ENCODE results near the gene XAB2. TPM values are rescaled to one million over a fixed set of nuclear protein-coding genes. Genes with fewer than 3 reads are reported as not detected.

XAB2 gene
- polyA plus RNA-seq (2012; ENCODE audit: insufficient read depth, insufficient read length), result 77.1 TPM

DNA sequence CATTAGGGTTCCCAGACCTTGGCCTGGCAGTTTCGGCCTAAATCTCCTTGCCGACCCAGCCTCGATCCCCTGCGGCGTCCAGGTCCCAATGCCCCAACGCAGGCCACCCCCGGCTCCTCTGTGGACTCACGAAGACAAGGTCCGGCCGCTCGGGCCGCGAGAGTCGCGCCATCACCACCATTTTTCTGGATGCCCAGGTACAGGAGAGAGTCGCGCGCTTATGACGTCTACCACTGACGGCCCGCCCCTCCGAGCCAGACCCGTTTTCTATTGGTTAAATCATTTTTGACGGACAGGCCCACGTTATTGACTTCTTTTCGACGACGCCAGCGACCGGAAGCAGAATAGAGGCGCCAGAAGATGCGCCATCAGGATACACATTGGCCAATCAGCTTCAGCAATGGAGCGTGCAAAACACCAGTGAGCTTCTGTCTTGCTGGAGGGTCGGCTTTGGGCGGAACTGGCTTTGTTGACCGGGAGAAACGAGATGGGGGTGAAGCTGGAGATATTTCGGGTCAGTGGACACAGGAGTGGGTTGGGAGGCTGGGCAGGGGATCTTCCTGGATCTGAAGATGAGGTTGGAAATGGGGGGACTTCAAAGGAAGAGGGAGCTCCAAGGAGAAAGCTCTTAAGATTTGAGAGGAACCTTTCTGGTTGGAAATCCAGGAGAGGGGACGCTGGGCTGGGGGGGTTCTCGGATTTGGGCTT lies at the start of gene XAB2, which contains the start of gene PET100:
TSS of gene XAB2 (minus strand) at position 199 of the 708 bp plus-strand sequence. CDS start at position 181, 18 bp downstream.
TSS of gene PET100 (plus strand) at position 447 of the 708 bp plus-strand sequence. CDS start at position 488, 41 bp downstream.
- peak within 1 kb of the TSS; percentile 84 for H3K4me3 ChIP-seq (ENCODE audit: low read length)
- DNase-seq (ENCODE audit: low read depth, low spot score), result peak; percentile 98

- no peak overlapping the region for H3K4me3 ChIP-seq (ENCODE audit: low read length)
- no peak for DNase-seq (ENCODE audit: low read depth, low spot score)
These were observed 48.4 kb upstream of the XAB2 start for GRCh38 chr19:7677669-7678311.

GRCh38 chr19:7676854-7677253 lies 47.5 kb upstream of the XAB2 start, which contains the start of gene MCEMP1:
MCEMP1 (plus strand) TSS chr19:7677090; CDS start chr19:7677121, 31 bp downstream.
- no peak for DNase-seq (ENCODE audit: low read depth, low spot score)

DNA sequence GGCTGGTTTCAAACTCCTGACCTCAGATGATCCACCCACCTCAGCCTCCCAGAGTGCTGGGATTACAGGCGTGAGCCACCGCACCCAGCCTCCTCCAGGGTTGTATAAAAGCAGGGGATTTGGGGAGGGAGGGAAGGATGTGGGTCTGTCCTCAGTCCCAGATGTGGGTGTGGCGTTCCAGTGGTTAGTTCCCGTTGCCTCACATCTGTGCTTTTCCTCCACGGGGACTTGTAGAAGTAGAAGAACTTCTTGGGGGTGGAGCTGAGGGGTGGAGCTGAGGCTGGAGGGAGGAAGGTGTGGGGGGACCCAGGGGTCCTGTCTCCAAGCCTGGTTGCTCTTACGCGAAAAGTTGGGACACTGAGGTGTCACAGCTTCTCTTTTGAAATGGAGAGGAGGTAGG lies 47.0 kb upstream of the XAB2 start:
- peak; percentile 73 for DNase-seq (ENCODE audit: low read depth, low spot score)
- peak overlapping the region; percentile 36 for H3K4me3 ChIP-seq (ENCODE audit: low read length)

More at GRCh38 chr19:7676854-7677253, 47.5 kb upstream of the XAB2 start, which contains the start of gene MCEMP1:
- peak within 1 kb of the TSS; percentile 36 for H3K4me3 ChIP-seq (ENCODE audit: low read length)

DNA sequence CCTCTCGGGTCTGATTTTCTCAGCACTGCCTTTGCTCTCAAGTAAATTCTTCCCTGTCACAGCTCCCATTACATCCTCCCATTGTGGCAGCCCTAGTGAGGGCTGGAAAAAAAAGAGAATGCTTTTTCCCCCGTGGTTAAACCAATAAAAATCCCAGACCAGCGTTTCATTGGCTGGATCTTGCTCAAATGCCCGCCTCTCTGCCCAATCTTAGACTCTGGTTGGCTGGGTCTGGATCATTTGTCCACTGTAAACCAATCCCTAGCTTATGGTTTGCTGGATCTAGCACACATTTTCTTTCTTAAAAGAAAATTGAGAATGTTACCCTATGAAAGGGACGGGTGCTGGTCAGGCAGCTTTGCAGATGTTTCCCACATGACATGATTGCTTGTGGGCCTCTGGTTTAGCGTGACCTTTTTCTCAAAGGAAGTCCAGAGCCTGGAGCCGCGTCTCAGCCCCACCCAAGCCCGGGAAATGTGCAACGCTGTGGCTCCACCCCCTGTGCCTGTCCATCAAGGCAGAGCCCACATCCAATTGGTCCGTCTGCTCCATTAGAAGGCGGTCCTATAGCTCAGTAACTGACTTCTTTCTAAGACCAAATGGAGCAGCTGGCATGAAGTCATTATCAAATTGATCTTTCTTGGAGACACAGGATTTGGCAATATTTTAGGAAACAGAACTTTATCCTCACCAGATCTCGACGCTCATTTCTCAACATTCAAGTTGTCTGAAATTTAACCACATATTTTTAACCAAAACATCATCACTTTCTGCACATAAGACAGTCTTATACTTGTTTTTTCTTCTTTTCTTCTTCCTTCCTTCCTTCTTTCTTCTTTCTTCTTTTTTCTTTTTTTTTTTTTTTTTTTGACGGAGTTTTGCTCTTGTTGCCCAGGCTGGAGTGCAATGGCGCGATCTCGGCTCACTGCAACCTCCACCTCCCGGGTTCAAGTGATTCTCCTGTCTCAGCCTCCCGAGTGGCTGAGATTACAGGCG lies 45.0 kb upstream of the XAB2 start:
- peak overlapping the region; percentile 42 for H3K4me3 ChIP-seq (ENCODE audit: low read length)
- peak; percentile 88 for DNase-seq (ENCODE audit: low read depth, low spot score)

DNA sequence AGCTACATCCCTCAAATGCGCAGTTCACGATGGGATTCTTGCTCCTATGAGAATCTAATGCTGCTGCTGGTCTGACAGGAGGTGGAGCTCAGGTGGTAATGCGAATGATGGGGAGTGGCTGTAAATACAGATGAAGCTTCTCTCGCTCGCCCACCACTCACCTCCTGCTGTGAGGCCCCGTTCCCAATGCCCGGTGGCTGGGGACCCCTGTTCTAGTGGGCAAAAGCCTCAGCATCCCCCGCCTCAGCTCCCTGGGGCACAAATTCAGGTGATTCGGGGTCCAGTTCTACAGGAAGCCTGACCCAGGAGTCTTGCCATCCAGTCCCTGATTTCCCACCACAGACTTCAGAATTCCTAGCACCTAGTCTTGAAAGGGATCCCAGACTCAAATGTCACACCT lies 43.2 kb upstream of the XAB2 start:
- no peak for DNase-seq (ENCODE audit: low read depth, low spot score)
- no peak overlapping the region for H3K4me3 ChIP-seq (ENCODE audit: low read length)

DNA sequence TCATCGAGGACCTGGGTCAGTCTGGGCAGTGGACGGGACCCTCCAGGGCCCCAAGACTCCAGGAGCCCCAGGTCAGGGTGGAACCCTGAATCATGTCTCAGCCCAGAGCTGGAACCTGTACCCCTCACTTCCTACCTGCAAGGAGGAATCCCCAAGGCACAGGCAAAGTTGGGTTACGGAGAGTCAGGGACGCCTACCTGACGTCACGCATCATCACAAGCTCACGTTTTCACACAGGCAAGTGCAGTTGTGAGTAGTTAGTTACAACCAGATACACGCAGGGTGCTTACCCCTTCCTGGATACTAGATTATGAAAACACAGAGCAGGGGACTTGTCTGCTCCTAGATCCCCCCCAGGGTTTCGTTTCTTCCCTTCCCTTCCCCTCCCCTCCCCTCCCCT lies 41.4 kb upstream of the XAB2 start:
- no peak for DNase-seq (ENCODE audit: low read depth, low spot score)
- H3K4me3 ChIP-seq (ENCODE audit: low read length), result no peak overlapping the region

DNA sequence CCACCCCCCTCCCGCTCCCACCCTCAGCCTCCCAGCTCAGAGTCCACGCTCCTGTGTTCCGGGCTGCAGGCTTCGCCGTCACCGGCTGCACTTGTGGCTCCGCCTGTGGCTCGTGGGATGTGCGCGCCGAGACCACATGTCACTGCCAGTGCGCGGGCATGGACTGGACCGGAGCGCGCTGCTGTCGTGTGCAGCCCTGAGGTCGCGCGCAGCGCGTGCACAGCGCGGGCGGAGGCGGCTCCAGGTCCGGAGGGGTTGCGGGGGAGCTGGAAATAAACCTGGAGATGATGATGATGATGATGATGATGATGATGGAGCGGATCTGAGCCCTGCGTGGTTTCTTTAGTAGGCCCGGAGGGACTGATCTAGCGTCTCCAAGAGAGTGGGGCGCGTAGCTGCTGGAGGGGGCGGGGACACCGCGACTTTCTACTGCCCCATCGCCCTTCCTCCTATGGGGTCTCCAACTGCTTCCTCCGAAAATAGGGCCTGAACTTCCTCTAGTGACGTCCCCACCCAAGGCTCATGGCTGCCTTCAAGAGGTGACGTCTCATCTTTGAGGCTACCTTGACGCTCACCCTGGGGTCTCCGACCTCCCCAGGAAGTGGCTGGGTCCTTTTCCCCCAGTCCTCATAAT lies 40.9 kb upstream of the XAB2 start:
- no peak for DNase-seq (ENCODE audit: low read depth, low spot score)

GRCh38 chr19:7669641-7670040 lies 40.3 kb upstream of the XAB2 start:
- H3K4me3 ChIP-seq (ENCODE audit: low read length), result no peak overlapping the region
- no peak for DNase-seq (ENCODE audit: low read depth, low spot score)

More for the DNA sequence above, 40.9 kb upstream of the XAB2 start:
- H3K4me3 ChIP-seq (ENCODE audit: low read length), result no peak overlapping the region

DNA sequence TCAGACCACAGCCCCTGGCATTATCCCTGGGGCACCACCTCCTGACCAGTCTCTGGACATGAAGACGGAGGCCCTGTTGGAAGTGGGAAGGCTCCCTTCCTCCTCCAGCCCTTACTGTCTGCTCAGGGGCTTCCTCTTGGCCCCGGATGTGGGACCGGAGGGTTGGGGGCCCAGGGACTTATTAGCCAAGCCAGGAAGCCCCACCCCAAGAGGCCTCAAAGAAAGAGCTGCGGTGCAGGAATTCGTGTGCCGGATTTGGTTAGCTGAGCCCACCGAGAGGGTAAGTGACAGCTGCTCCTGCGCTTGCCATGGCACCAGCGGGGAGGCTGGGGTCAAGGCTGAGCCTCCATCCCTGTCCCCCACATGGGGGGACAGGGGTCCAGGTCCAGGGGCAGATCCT lies 39.5 kb upstream of the XAB2 start, which contains the start of gene RETN:
TSS of gene RETN (plus strand) at position 208 of the 400 bp plus-strand sequence. CDS start 278 bp downstream, outside the sequence.
- peak; percentile 76 for DNase-seq (ENCODE audit: low read depth, low spot score)

DNA sequence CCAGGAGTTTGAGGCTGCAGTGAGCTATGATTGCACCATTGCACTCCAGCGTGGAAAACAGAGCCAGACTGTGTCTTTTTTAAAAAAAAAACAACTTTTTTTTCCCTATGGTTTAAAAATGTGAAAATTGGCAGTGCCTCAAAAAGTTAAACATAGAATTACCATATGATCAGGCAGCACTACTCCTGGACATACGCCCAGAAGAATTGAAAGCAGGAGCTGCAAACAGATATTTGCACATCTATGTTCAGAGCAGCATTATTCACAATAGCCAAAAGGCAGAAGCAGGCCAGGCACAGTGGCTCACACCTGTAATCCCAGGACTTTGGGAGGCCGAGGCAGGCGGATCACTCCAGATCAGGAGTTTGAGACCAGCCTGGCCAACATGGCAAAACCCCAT lies 35.7 kb upstream of the XAB2 start:
- no peak for DNase-seq (ENCODE audit: low read depth, low spot score)
- no peak overlapping the region for H3K4me3 ChIP-seq (ENCODE audit: low read length)

More for the DNA sequence above, 39.5 kb upstream of the XAB2 start, which contains the start of gene RETN:
- H3K4me3 ChIP-seq (ENCODE audit: low read length), result peak within 1 kb of the TSS; percentile 24; the same call in 1 of the 2 replicates

DNA sequence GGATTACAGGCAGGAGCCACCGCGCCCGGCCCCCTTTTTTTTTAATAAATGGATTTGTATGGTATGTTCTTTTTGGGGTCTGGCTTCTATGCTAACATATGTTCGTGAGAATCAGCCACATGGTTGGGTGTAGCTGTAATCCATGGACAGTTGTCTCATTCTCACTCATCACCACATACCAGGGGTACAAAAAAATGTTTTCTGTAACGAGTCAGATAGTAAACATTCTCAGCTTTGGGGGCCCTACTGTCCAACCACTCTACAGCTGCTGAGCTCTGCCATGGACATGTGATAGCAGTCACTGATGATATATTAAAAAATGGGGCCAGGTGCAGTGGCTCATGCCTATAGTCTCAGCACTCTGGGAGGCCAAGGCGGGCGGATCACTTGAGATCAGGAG lies 34.4 kb upstream of the XAB2 start:
- H3K4me3 ChIP-seq (ENCODE audit: low read length), result no peak overlapping the region
- DNase-seq (ENCODE audit: low read depth, low spot score), result no peak

DNA sequence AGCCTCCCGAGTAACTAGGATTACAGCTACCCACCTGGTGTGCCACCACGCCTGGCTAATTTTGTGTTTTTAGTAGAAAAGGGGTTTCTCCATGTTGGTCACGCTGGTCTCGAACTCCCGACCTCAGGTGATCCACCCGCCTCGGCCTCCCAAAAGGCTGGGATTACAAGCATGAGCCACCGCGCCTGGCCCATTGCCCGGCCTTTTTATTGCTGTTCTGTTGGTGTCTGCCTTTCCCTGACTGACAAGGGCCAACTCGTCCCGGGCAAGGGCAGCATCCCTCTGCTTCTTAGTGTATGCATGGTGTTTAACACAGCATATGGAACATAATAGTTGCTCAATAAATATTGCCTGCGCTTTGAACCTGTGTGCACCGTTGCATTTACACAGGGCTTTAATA lies 33.3 kb upstream of the XAB2 start:
- no peak overlapping the region for H3K4me3 ChIP-seq (ENCODE audit: low read length)
- DNase-seq (ENCODE audit: low read depth, low spot score), result no peak

DNA sequence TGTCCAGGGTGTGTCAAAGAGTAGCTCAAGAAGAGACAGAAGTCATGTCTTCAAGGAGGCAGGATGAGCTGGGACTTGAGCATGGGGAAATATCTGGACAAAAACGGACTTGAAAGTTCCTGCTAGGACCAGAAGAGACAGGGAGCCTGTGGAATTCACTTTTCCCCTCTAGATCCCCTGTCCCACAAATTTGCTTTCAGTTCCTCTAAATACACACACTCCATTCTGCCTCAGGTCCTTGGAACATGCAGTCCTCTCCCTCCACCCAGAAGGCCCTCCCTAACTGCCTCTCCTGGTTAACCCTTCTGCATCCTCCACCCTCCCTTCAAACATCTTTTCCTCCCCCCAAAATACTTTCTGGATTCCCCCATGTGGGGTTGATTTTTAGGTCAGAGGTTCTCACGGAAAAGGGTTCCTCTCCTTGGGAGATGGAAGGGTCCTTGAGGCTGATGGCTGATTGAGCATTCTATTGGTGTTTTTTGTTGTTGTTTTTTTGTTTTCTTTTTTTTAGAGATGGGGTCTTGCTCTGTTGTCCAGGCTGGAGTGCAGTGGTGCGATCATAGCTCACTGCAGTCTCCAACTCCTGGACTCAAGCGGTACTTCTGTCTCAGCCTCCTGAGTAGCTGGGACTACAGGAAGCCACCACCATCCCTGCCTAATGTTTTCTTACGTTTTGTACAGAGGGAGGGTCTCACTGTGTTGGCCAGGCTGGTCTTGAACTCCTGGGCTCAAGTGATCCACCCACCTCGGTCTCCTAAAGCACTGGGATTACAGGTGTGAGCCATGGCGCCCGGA lies 32.6 kb upstream of the XAB2 start:
- DNase-seq (ENCODE audit: low read depth, low spot score), result no peak
- no peak overlapping the region for H3K4me3 ChIP-seq (ENCODE audit: low read length)

DNA sequence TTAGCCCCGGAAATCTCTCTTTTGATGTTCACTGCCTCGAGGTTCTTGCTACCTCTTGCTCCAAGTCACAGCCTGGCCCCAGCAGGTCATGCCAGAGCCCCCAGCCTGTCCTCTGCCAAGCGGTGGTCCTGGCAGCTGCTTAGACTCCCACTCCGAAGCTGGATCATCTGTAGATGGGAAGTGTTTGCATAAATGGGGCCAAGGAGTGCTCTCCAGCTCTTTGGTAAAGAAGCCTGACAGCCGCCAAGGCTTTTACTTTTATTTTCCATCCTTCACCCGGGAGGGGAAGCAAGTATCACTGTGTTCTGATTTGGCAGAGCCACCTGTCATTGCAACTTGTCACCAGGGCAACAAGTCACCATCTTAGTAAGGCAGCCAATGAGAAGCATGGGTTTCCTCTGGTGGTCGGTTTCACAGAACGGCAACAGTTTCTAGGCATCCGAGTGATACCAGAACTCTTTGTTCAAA lies 28.9 kb upstream of the XAB2 start:
- DNase-seq (ENCODE audit: low read depth, low spot score), result peak; percentile 92
- H3K4me3 ChIP-seq (ENCODE audit: low read length), result peak overlapping the region; percentile 35

- DNase-seq (ENCODE audit: low read depth, low spot score), result no peak
- H3K4me3 ChIP-seq (ENCODE audit: low read length), result no peak overlapping the region
These were observed 27.9 kb upstream of the XAB2 start for GRCh38 chr19:7657131-7657751.

DNA sequence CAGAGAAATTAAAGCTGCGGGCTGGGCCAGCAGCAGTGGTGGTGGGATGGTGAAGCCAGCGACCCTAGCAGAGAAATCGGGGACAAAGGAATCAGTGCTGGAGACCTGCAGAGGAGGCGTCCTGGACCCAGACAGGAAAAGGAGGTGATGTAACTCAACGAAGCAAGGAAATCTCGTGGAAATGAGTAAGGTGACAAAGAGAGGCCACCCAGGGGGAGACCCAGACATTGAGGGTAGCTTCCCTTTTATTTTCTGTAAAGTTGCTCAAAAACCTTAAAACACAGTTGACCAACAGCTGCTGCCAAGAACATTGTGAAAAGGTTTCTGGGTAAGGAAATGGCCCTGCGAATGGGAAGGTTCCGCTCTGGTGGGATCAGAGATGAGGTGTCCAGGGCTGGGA lies 26.2 kb upstream of the XAB2 start:
- no peak for DNase-seq (ENCODE audit: low read depth, low spot score)
- H3K4me3 ChIP-seq (ENCODE audit: low read length), result no peak overlapping the region
